Measurements from ENCODE around the gene ICAM5.
"Not testable (repeated sequence)": the region's sequence is repeated elsewhere in the genome, so short reads cannot be mapped to it uniquely, and the experiment has no call there.

Gene ICAM5, protein sequence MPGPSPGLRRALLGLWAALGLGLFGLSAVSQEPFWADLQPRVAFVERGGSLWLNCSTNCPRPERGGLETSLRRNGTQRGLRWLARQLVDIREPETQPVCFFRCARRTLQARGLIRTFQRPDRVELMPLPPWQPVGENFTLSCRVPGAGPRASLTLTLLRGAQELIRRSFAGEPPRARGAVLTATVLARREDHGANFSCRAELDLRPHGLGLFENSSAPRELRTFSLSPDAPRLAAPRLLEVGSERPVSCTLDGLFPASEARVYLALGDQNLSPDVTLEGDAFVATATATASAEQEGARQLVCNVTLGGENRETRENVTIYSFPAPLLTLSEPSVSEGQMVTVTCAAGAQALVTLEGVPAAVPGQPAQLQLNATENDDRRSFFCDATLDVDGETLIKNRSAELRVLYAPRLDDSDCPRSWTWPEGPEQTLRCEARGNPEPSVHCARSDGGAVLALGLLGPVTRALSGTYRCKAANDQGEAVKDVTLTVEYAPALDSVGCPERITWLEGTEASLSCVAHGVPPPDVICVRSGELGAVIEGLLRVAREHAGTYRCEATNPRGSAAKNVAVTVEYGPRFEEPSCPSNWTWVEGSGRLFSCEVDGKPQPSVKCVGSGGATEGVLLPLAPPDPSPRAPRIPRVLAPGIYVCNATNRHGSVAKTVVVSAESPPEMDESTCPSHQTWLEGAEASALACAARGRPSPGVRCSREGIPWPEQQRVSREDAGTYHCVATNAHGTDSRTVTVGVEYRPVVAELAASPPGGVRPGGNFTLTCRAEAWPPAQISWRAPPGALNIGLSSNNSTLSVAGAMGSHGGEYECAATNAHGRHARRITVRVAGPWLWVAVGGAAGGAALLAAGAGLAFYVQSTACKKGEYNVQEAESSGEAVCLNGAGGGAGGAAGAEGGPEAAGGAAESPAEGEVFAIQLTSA

DNA sequence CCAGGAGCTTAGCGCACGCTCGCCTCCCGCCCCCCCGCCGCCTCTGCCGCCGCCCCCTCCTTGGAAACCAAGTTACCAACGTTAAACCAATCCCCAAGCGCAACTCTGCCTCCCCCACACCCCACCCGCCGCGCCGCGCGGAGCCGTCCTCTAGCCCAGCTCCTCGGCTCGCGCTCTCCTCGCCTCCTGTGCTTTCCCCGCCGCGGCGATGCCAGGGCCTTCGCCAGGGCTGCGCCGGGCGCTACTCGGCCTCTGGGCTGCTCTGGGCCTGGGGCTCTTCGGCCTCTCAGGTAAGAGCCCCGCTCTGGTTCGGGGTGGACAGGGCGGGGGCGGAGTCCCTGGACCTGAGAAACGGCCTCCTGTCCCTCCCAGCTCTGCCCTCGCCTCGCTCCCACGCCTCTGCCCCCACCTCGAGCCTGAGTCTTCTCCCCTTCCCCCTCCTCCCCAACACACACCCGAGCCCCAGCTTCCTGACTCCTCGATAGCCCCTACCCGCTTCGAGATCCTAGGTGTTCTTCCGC is at the start of gene ICAM5:
ICAM5 (plus strand) TSS at position 117 of the 521 bp plus-strand sequence; CDS start at position 209, 92 bp downstream.
- DNase-seq = no peak

DNA sequence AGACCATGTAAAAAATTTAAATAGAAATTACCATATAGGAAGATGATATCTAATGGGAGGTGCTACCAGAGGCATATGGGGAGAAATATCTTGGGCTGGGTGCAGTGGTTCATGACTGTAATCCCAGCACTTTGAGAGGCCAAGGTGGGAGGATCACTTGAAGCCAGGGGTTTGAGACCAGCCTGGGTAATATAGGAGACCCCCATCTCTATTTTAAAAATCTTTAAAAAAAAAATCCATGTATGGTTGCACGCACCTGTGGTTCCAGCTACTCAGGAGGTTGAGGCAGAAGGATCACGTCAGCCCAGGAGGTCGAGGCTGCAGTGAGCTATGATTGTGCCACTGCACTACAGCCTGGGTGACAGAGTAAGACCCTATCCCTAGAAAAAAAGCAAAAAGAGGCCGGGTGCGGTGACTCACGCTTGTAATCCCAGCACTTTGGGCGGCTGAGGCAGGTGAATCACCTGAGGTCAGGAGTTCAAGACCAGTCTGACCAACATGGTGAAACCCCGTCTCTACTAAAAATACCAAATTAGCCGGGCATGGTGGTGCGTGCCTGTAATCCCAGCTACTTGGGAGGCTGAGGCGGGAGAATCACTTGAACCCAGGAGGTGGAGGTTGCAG is 47.8 kb upstream of the ICAM5 start:
- not testable (repeated sequence) for DNase-seq

DNA sequence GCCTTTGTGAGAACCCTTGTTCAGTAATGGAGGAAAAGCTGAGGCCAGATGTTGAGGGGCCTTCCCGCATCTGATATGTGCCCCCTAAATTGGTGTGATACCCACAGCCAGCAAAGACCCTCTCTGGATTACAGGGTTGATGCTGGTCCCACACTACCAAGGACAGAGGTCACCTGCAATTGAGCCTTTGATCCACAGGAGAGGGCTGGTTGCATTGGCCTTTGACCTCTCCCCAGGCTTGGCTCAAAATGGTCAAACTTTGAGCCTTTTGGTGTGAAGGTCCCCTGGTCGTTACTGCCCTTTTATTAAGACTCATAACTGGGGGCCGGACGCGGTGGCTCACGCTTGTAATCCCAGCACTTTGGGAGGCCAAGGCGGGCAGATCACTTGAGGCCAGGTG is 46.1 kb upstream of the ICAM5 start:
- DNase-seq = no peak

DNA sequence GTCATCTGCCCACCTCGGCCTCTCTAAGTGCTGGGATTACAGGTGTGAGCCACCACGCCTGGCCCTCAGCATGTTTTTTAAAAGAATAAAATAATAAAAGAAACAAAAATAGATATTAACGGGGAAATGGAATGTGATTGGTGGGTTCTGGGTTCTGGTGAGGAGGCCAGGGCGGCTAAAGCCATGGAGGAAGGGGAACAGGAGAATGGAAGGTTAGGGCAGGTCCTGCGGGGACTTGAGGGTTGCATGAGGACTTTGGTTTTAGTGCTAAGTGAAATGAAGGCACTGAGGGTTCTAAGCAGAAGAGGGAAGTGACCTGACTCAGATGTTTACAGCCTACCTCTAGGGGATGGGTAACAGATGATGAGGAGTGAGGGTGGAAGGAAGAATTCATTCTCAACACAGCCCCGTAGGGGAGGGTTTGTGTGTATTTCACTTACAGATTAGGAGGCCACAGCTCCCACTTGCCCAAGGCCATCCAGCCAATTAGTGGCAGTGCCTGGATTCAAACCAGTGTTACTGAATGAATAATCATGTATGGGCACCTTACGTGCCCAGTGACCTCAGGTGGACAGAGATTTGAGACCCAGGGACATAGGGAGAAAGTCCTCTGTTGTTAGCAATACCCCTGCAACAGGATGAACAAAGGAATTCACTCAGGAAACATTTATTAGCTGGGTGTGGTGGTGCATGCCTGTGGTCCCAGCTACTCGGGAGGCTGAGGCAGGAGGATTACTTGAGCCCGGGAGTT is 44.4 kb upstream of the ICAM5 start:
- no peak for DNase-seq

DNA sequence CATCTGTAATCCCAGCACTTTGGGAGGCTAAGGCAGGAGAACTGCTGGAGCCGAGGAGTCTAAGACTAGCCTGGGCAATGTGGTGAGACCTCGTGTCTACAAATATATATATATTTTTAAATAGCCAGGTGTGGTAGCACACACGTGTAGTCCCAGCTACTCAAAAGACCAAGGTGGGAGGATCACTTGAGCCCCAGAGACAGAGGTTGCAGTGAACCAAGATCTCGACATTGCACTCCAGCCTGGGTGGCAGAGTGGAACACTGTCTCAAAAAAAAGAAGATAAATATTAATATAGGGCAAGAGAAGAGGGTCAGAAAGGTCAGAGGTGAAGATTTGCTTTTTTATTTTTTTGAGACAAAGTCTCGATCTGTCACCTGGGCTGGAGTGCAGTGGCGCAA is 43.2 kb upstream of the ICAM5 start:
- no peak for DNase-seq

DNA sequence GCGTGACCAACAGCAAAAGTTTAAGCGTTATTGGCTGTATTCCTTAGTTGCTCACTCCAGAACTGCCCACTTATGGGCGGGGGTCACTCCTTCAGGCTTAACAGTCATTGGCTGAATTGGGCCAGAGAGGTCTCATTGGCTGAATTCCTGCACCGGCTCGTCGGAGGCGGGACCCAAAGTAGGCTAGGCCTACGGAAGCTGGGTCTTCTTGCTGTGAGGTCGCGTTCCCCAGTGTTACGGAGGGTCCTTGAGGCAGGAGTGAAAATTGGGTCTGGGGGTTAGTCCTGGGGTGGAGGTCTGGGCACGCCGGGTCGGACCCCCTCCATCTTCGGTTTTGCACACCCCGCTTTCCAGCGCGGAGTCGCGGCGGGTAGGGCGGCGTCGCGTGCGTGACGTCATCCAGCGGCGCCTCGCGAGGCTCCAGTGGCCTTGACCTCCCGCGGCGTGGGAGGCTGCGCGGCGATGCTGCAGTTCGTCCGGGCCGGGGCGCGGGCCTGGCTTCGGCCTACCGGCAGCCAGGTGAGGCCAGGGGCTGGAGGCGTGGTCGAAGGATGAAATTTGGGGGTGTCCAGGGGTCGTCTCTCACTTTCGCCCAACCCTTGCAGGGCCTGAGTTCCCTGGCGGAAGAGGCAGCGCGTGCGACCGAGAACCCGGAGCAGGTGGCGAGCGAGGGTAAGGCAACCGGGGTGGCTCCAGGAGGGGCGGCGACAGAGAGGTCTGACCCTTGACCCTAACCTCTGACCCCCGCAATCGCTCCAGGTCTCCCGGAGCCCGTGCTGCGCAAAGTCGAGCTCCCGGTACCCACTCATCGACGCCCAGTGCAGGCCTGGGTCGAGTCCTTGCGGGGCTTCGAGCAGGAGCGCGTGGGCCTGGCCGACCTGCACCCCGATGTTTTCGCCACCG is 37.7 kb upstream of the ICAM5 start, which contains the start of gene MRPL4:
MRPL4 (plus strand) TSS at position 423 of the 903 bp plus-strand sequence; CDS start at position 463, 40 bp downstream.
- DNase-seq = peak; percentile 97

DNA sequence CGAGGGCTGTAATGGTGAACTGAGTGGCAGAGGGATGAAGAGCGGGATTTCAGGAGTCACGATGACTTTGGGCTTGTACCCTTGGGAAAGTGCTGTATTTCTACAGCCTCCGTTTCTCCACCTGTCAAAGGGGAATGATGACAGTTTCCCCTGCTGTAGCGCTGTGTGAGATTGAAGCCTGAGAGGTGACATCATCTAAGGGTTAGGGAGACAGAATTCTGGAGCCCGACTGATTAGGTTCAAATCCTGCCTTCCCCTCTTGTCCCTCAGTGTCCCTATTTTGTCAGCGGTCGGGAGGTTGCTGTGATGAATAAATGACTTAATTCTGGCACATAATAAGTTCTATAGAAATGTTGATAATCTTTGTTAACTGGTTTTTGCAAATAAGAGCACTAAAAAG is 37.0 kb upstream of the ICAM5 start:
- DNase-seq = no peak

DNA sequence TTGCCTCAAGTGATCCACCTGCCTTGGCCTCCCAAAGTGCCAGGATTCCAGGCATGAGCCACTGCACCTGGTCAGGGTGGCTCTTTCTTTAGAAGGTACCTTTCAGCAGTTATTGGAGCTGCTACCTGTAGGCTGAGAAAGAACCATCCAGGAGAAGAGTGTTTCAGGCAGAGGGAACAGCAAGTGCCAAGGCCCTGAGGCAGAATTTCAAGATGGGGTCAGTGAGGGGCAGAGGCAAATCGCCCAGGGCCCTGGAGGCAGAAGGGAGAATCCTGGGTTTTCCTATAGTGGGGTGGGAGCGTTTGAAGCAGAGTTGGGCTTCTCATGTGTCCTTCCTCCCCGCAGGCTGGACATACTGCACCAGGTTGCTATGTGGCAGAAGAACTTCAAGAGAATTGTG is 35.5 kb upstream of the ICAM5 start:
- DNase-seq = no peak

DNA sequence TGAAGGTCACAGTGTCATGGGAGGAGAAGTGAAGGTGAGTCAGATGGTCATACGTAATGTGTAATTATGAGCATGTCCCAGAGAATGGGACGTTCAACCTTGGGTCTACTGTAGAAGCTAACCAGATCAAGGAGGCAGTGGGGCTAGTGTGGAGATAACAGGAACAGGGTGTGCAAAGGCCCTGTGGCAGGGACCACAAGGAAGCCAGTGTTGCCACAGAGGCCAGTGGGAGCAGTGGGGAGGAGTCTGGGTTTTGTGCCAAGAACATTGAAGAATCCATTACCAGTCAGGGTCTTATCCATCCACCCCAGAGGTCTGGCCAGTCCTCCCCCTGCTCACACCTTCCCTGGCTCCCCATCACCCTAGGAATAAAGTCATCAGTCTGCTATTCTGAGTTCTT is 34.4 kb upstream of the ICAM5 start:
- no peak for DNase-seq

DNA sequence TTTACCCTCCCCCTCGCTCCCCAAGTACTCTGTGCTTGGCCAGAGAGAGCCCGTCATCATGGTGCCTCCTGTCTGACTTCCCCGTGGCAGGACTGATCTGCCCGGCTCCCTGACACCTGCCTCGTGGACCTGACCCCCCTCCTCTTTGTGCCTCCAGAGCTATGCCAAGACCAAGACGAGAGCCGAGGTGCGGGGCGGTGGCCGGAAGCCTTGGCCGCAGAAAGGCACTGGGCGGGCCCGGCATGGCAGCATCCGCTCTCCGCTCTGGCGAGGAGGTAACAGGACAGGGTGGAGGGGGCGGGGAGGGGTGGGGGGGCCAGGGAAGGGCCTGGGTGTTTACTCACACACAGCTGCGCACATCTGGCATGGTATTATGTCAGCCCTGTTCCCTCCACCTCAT is 33.2 kb upstream of the ICAM5 start:
- DNase-seq = no peak

DNA sequence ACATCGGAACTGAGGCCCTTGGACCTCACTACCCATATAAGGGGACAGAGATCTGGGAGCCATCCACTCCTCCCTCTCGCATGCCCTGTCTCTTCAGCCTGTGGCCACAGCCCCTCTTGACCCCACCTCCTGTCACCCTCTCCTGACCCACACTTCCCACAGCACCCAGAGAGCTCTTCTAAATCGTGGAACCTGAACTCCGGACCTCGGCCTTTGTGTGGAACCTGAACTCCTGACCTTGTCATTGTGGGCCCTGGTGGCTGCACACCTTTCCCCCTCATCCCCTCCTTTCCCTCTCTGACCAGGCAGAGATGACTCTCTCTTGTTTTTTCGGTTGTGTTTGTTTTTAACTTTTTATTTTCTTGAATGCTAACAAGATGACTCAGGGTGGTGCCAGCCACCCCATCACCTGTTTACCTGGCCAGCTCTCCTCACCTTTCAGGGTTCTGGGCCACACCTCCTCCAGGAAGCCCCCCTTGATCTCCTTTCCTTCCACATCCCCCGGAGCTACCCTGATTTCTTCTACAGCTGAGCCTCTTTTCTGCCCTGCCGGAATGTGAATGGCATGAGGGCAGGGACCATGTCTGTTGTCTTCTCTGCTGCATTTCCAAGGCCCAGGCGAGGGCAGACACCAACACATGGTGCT is 32.7 kb upstream of the ICAM5 start:
- DNase-seq = no peak

DNA sequence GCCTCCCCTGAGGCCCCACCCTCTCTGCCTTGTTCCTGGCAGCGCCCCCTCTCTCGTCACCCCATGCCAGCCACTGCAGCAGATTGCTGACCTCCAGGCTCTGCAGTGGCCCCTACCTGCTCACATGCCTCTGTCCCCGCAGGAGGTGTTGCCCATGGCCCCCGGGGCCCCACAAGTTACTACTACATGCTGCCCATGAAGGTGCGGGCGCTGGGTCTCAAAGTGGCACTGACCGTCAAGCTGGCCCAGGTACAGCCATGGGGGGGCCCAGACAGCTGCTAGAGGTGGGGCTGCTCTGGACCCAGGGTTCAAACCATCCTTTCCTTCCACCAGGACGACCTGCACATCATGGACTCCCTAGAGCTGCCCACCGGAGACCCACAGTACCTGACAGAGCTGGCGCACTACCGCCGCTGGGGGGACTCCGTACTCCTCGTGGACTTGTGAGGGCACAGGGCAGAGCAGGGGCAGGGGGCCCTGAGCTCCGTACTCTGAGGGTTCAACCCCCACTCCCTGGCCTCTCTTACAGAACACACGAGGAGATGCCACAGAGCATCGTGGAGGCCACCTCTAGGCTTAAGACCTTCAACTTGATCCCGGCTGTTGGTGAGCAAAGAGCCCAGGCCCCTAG is 31.6 kb upstream of the ICAM5 start:
- DNase-seq = no peak

DNA sequence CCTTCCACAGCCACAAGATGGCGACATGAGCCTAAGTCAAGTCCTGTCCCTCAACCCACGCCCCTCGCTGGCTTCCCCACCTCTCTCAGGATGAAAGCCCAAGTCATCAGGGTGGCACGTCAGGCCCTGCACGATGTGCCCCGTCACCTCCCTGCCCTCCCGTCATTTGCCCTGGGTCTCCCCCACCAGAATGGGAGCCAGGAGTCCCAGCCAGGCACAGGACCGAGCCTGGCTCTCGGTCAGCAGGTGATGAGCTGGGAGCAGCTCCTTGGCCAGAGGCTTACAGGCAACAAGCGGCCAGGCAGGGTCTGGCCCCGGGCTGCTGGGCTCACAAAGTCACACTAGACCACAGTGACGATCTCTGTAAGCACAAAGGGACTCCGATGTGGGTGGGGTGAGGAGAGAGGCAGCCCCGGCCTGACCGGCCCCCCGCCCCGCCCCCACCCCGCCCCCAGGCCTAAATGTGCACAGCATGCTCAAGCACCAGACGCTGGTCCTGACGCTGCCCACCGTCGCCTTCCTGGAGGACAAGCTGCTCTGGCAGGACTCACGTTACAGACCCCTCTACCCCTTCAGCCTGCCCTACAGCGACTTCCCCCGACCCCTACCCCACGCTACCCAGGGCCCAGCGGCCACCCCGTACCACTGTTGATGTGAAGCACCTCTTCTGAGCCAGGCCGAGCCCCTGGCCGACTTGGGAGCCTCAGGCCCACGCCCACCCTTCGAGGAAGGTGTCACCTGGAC is 30.4 kb upstream of the ICAM5 start:
- no peak for DNase-seq

DNA sequence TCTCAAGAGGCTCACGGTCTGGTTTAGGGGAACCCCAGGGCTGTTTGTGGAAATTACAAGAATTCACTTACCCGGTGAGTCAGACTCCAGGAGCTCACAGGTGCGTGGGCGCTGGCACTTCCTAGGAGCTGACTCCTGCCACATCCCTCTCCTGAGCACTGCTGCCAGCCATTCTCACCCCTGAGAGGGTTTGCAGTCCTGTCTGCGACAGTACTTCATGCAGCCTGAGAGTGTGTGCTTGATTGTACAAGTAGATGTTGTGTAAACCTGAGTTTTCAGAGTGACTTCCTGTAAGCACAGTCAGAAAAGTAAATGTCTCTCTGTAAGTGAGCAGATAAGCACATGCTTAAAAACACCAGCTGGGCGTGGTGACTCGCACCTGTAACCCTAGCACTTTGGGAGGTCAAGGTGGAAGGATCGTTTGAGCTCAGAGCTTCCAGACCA is 29.6 kb upstream of the ICAM5 start:
- no peak for DNase-seq

DNA sequence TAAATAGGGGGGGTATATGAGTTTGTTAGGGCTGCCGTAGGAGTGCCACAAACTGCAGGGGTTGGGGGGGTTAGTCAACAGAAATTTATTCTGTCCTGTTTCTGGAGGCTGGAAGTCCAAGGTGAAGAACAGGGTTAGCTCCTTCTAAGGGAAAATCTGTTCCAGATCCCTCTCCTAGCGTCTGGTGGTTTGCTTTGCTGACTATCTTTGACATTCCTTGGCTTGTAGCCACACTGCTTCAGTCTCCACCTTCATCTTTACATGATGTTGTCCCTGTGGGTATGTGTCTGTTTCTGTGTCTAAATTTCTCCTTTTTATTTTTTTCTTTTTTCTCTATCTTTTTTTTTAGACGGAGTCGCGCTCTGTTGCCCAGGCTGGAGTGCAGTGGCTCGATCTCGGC is 27.0 kb upstream of the ICAM5 start:
- DNase-seq = no peak

DNA sequence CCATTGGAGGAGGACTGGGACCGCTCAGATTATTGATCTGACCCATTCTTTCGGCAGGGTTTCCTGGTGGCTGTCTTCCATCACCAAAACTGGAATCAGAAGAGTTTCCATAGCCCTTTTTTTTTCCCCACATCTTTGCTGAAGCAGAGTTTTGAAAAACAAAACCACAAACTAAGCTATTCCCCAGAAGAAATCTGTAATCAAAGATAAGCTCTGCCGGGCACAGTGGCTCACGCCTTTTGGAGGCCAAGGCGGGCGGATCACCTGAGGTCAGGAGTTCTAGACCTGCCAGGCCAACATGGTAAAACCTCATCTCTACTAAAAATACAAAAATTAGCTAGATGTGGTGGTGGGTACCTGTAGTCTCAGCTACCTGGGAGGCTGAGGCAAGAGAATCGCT is 23.0 kb upstream of the ICAM5 start:
- DNase-seq = no peak

DNA sequence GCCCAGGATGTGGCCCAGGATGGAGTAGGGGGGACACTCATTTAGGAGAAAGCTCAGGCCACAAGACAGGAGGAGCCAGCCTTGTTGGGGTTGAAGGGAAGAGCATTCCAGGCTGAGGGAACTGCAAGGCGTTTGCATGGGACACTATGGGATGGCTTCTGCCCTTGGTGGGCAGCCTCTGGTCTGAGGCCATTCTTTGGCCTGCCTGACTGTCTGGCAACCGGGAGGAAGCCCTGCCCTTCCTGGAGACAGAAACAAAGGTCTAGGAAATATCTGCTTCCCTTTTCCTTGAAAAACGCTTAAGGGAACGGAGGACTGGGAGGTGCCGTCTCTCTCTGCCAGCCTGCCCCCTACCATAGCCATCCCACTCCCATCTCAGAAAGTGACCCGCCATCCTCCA is 21.7 kb upstream of the ICAM5 start:
- no peak for DNase-seq

DNA sequence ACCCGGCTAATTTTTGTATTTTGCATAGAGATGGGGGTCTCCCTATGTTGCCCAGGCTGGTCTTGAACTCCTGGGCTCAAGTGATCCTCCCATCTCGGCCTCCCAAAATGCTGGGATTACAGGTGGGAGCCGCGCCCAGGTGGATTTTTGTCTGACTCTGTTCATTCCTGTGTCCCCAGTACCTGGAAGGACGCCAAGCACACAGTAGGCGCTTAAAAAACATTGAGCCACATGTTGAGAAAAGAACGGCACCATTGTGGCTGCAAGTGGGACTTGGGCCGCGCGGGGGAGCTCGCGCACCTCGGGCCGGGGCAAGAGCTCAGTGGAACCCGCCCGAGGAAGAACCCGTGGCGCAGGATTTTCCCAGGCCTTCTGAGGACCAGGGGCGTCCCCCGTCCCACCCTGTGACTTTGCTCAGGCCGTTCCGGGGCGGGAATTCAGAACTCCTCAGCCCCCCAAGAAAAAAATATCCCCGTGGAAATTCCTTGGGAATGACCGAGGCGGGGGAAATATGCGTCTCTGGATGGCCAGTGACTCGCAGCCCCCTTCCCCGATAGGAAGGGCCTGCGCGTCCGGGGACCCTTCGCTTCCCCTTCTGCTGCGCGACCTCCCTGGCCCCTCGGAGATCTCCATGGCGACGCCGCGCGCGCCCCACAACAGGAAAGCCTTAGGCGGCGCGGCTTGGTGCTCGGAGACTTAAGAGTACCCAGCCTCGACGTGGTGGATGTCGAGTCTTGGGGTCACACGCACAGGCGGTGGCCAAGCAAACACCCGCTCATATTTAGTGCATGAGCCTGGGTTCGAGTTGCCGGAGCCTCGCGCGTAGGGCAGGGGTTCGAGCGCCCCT is 20.2 kb upstream of the ICAM5 start:
- DNase-seq = no peak
